ENCODE measurements around the gene ABCA10. TPM values are rescaled to one million over a fixed set of nuclear protein-coding genes. Genes with fewer than 3 reads are reported as not detected.

The ABCA10 gene
- total and polyA plus RNA-seq, 2 experiments from 2014 or later: 0.11 to 0.23 TPM

- H3F3A ChIP-seq (ENCODE audit: insufficient read depth): peaks cover 12% of the 10 kb centered on the region
Measured at GRCh38 chr17:69228018-69228417, 606 bp downstream of the ABCA10 start.

GRCh38 chr17:69227541-69227940, 1.1 kb downstream of the ABCA10 start:
- in situ Hi-C loops (cut with MboI): loop anchor here (25.0 kb wide), 1 partner anchor 690 kb away; no protein-coding TSS in a partner anchor
- DNase-seq: no peak
- no peak overlapping the region for H3K4me2 ChIP-seq (ENCODE audit: unreplicated experiment)

More at GRCh38 chr17:69228018-69228417, 606 bp downstream of the ABCA10 start:
- Histone ChIP-seq H4K20me1 (ENCODE audit: insufficient read depth) (no peaks in the 10 kb centered on the region), H3K9ac (no peak overlapping the region), H3K79me2 (ENCODE audit: insufficient read depth) (no peaks in the 10 kb centered on the region), H3K9me2 (ENCODE audit: insufficient read depth) (no peaks in the 10 kb centered on the region), H3K27me3 (replicated peaks; ENCODE audit: insufficient read depth) (no peaks in the 10 kb centered on the region), H3K9me3 (ENCODE audit: low read depth) (no peaks in the 10 kb centered on the region), H3K4me3 (no peak overlapping the region), H3K27ac (no peak overlapping the region), H2AFZ (peak overlapping the region; percentile 17; the same call in 1 of the 2 replicates), H3K4me2 (ENCODE audit: unreplicated experiment) (no peak overlapping the region), H3K4me1 (ENCODE audit: insufficient read depth) (peaks cover 12% of the 10 kb centered on the region; the same call in 1 of the 2 replicates), H3K36me3 (ENCODE audit: low read depth) (no peaks in the 10 kb centered on the region)
- in situ Hi-C loops (cut with MboI): loop anchor here (25.0 kb wide), 1 partner anchor 691 kb away; no protein-coding TSS in a partner anchor
- TF ChIP-seq EZH2 (IDR thresholded peaks at IDR 0.05; ENCODE audit: insufficient read depth, poor library complexity, severe bottlenecking) (no peak), EZH2phosphoT487 (IDR thresholded peaks at IDR 0.05; ENCODE audit: insufficient read depth, low read depth) (no peak)
- DNase-seq: no peak

GRCh38 chr17:69223809-69224208, 4.8 kb downstream of the ABCA10 start:
- Histone ChIP-seq H3K79me2 (ENCODE audit: insufficient read depth) (no peaks in the 10 kb centered on the region), H2AFZ (peak overlapping the region; percentile 48), H3K9me3 (ENCODE audit: low read depth) (no peaks in the 10 kb centered on the region), H3K27ac (no peak overlapping the region), H4K20me1 (ENCODE audit: insufficient read depth) (no peaks in the 10 kb centered on the region), H3K9ac (no peak overlapping the region), H3F3A (ENCODE audit: insufficient read depth) (peaks cover 5% of the 10 kb centered on the region; the same call in 1 of the 2 replicates), H3K4me3 (no peak overlapping the region), H3K4me2 (ENCODE audit: unreplicated experiment) (no peak overlapping the region), H3K4me1 (ENCODE audit: insufficient read depth) (peaks cover 9% of the 10 kb centered on the region; the same call in 1 of the 2 replicates), H3K36me3 (ENCODE audit: low read depth) (no peaks in the 10 kb centered on the region), H3K9me2 (ENCODE audit: insufficient read depth) (no peaks in the 10 kb centered on the region), H3K27me3 (replicated peaks; ENCODE audit: insufficient read depth) (no peaks in the 10 kb centered on the region)
- WGBS, 2 experiments (ENCODE audit: low coverage in 1 of 2, low lambda C conversion rate in 2 of 2, missing lambda C conversion rate in 2 of 2): 93 to 95% methylated on average over 3 of the region's 3 CpGs
- in situ Hi-C loops (cut with MboI): no loop called here
- TF ChIP-seq EZH2phosphoT487 (IDR thresholded peaks at IDR 0.05; ENCODE audit: insufficient read depth, low read depth): no peak
- TF ChIP-seq EZH2 (IDR thresholded peaks at IDR 0.05; ENCODE audit: insufficient read depth, poor library complexity, severe bottlenecking): no peak
- peak; percentile 19 for DNase-seq

More at GRCh38 chr17:69227541-69227940, 1.1 kb downstream of the ABCA10 start:
- H3K9ac ChIP-seq: no peak overlapping the region
- H3K27me3 ChIP-seq (replicated peaks; ENCODE audit: insufficient read depth): no peaks in the 10 kb centered on the region
- 40 to 51% methylated on average over 2 of the region's 2 CpGs for WGBS, 2 experiments (ENCODE audit: low coverage in 1 of 2, low lambda C conversion rate in 2 of 2, missing lambda C conversion rate in 2 of 2)
- peaks cover 12% of the 10 kb centered on the region for H3F3A ChIP-seq (ENCODE audit: insufficient read depth)
- H3K4me3 ChIP-seq: no peak overlapping the region
- H3K4me1 ChIP-seq (ENCODE audit: insufficient read depth): peaks cover 12% of the 10 kb centered on the region; the same call in 1 of the 2 replicates
- H2AFZ ChIP-seq: 0 out of 2 replicates have a peak overlapping the region, but pooled peaks have one; percentile 17
- H3K9me2 ChIP-seq (ENCODE audit: insufficient read depth): no peaks in the 10 kb centered on the region
- no peaks in the 10 kb centered on the region for H3K36me3 ChIP-seq (ENCODE audit: low read depth)
- TF ChIP-seq EZH2phosphoT487 (IDR thresholded peaks at IDR 0.05; ENCODE audit: insufficient read depth, low read depth) (no peak), EZH2 (IDR thresholded peaks at IDR 0.05; ENCODE audit: insufficient read depth, poor library complexity, severe bottlenecking) (no peak)
- H3K27ac ChIP-seq: no peak overlapping the region
- H3K9me3 ChIP-seq (ENCODE audit: low read depth): no peaks in the 10 kb centered on the region
- no peaks in the 10 kb centered on the region for H4K20me1 ChIP-seq (ENCODE audit: insufficient read depth)
- H3K79me2 ChIP-seq (ENCODE audit: insufficient read depth): no peaks in the 10 kb centered on the region

GRCh38 chr17:69222707-69223258, 5.8 kb downstream of the ABCA10 start:
- H3K27ac ChIP-seq: no peak overlapping the region
- no peaks in the 10 kb centered on the region for H3K36me3 ChIP-seq (ENCODE audit: low read depth)
- H3K9me2 ChIP-seq (ENCODE audit: insufficient read depth): no peaks in the 10 kb centered on the region
- no peaks in the 10 kb centered on the region for H4K20me1 ChIP-seq (ENCODE audit: insufficient read depth)
- H3F3A ChIP-seq (ENCODE audit: insufficient read depth): no peaks in the 10 kb centered on the region
- no peak overlapping the region for H3K4me2 ChIP-seq (ENCODE audit: unreplicated experiment)
- H3K9ac ChIP-seq: no peak overlapping the region
- no peak for DNase-seq
- TF ChIP-seq EZH2 (IDR thresholded peaks at IDR 0.05; ENCODE audit: insufficient read depth, poor library complexity, severe bottlenecking): no peak
- no peak for TF ChIP-seq EZH2phosphoT487 (IDR thresholded peaks at IDR 0.05; ENCODE audit: insufficient read depth, low read depth)
- H3K4me3 ChIP-seq: no peak overlapping the region
- in situ Hi-C loops (cut with MboI): no loop called here
- no peaks in the 10 kb centered on the region for H3K27me3 ChIP-seq (replicated peaks; ENCODE audit: insufficient read depth)
- H3K9me3 ChIP-seq (ENCODE audit: low read depth): no peaks in the 10 kb centered on the region
- H2AFZ ChIP-seq: no peak overlapping the region
- H3K79me2 ChIP-seq (ENCODE audit: insufficient read depth): no peaks in the 10 kb centered on the region
- peaks cover 5% of the 10 kb centered on the region; the same call in 1 of the 2 replicates for H3K4me1 ChIP-seq (ENCODE audit: insufficient read depth)

Data from GM23248 (cell line).